Ovary (tissue), 3 donors: ENCODE measurements around the gene TUBB1.

ENCODE experiments used
- CTCF ChIP-seq, 3 donors: fragments of 450-650 bp in 2 of 3; fragments of 200-600 bp in 1 of 3; IDR thresholded peaks; one replicate each; pipeline versions ENCODE4 v1.5.1 to v1.8.0; 2016 to 2022; ENCODE audit warnings: antibody characterized with exemption in 3 of 3, mild to moderate bottlenecking in 1 of 3
- EP300 ChIP-seq: sonication (generic); formaldehyde crosslinking; IDR thresholded peaks from one replicate; pipeline ENCODE4 v1.6.1; 2017; ENCODE audit warnings: antibody characterized with exemption
- POLR2A ChIP-seq: fragments of 450-650 bp; IDR thresholded peaks from one replicate; pipeline ENCODE4 v1.6.1; 2017; ENCODE audit warnings: antibody characterized with exemption, mild to moderate bottlenecking, moderate library complexity
- donor health status: DM: no; HTN: no; CAD: no.

GRCh38 chr20:59048681-59049030 lies 29.4 kb downstream of the TUBB1 start:
- TF ChIP-seq CTCF (IDR thresholded peaks at IDR 0.05) (no peak), EP300 (no peak), POLR2A (no peak)
